BE2C (cell line): ENCODE data around the gene WWC2.

Experiments
- DNase-seq: peaks from one replicate; pipeline ENCODE4 v3.0.0-alpha.2; 2020
- H3K27me3 ChIP-seq: fragments of 250-450 bp; sonication (Bioruptor Pico); 2 replicates; pipeline ENCODE4 v1.5.1; 2020; ENCODE audit warnings: mild to moderate bottlenecking
- H3K36me3 ChIP-seq: fragments of 250-450 bp; sonication (Bioruptor Pico); 2 replicates; pipeline ENCODE4 v1.5.1; 2020; ENCODE audit warnings: mild to moderate bottlenecking
- H3K4me1 ChIP-seq: fragments of 250-450 bp; sonication (Bioruptor Pico); 2 replicates; pipeline ENCODE4 v1.5.1; 2020
- H3K4me3 ChIP-seq: 2 replicates; pipeline ENCODE4 v1.5.1; 2011; ENCODE audit warnings: low read depth, low read length
- H3K9me3 ChIP-seq: fragments of 250-450 bp; sonication (Bioruptor Pico); 2 replicates; pipeline ENCODE4 v1.5.1; 2020
- TF ChIP-seq, protein P1 (sequence below): IDR thresholded peaks from 2 replicates; pipeline ENCODE4 v1.5.1; 2012; ENCODE audit warnings: mild to moderate bottlenecking, low read depth, low read length

Gene WWC2

DNA sequence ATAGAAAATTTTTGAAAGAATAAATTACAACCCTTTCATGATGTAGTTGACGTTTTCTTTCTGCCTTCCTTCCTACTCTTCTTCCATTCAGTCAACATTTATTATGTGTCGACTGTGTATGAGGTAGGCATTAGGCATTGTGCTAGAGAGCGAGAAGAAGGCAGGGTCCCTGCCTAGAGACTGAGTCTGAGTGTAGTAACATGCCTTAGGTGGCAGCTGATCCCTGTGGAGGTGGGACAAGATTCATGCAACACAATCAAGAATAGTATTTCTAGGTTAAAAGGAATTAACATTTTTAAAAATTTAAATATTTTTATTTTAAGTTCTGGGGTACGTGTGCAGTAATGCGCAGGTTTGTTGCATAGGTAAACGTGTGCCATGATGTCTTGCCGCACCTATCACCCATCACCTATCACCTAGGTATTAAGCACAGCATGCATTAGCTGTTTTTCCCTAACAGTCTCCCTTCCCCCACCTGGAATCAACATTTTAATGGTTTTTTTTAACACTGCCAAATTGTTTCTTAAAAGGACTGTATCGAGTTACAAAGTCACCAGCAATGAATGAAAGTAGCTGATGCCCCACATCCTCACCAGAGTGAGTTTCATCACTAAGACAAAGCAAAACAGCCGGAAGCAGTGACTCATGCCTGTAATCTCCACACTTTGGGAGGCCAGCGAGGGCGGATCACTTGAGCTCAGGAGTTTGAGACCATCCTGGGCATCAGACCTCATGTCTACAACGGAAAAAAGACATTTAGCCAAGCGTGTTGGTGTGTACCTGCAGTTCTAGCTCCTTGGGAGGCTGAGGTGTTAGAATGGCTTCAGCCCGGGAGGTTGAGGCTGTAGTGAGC is 84.0 kb downstream of the WWC2 start:
- H3K36me3 ChIP-seq, result peaks cover 3% of the 10 kb centered on the region; the same call in 1 of the 2 replicates
- H3K9me3 ChIP-seq, result peaks cover 4% of the 10 kb centered on the region
- TF ChIP-seq, protein P1, sequence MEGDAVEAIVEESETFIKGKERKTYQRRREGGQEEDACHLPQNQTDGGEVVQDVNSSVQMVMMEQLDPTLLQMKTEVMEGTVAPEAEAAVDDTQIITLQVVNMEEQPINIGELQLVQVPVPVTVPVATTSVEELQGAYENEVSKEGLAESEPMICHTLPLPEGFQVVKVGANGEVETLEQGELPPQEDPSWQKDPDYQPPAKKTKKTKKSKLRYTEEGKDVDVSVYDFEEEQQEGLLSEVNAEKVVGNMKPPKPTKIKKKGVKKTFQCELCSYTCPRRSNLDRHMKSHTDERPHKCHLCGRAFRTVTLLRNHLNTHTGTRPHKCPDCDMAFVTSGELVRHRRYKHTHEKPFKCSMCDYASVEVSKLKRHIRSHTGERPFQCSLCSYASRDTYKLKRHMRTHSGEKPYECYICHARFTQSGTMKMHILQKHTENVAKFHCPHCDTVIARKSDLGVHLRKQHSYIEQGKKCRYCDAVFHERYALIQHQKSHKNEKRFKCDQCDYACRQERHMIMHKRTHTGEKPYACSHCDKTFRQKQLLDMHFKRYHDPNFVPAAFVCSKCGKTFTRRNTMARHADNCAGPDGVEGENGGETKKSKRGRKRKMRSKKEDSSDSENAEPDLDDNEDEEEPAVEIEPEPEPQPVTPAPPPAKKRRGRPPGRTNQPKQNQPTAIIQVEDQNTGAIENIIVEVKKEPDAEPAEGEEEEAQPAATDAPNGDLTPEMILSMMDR, result no peak
- DNase-seq, result no peak
- no peaks in the 10 kb centered on the region for H3K27me3 ChIP-seq
- H3K4me1 ChIP-seq, result peaks cover 6% of the 10 kb centered on the region
- no peak overlapping the region for H3K4me3 ChIP-seq

DNA sequence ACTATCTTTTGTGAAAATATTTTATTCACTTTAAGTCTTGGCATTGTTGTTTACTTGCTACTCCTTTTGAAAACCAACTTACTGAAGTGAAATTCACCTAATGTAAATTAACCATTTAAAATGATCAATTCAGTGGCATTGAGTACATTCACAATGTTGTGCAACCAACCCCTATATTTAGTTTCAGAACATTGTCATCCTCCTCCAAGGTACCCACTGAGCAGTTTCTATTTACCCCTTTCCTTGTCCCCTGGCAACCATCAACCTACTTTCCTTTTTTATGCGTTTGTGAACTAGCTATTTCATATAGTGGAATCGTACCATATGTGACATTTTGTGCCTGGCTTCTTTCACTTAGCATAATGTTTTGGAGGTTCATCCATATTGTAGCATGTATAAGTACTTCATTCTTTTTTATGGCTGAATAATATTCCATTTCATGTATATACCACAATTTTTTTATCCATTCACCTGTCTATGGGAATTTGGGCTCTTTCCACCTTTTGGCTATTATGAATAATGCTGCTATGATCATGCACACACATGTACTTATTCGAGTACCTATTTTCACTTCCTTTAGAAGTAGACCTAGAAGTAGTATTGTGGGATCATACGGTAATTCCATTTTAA is 85.0 kb downstream of the WWC2 start:
- peaks cover 3% of the 10 kb centered on the region; the same call in 1 of the 2 replicates for H3K36me3 ChIP-seq
- no peaks in the 10 kb centered on the region for H3K27me3 ChIP-seq
- peaks cover 6% of the 10 kb centered on the region for H3K4me1 ChIP-seq
- H3K4me3 ChIP-seq, result no peak overlapping the region
- no peak for DNase-seq
- TF ChIP-seq, protein P1, result no peak
- H3K9me3 ChIP-seq, result peaks cover 4% of the 10 kb centered on the region

DNA sequence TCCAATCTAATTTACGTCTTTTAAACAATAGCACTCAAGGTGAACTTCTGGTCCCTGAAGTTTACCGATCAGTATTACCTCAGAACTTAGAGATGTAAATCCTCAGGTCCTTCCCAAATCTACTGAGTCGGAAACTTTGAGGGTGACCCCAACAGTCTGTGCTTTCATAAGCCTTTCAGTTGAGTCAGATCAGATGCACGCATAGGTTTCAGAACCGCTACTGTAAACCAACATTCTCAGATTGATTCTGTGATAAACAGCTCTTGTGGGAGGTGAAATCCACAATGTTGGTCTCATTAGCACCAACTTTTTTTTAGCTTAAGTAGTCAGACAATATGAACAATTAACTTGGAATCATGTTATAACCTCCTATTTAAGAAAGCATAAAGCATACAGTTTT is 86.0 kb downstream of the WWC2 start:
- Histone ChIP-seq H3K4me1 (peaks cover 6% of the 10 kb centered on the region), H3K27me3 (no peaks in the 10 kb centered on the region)
- TF ChIP-seq, protein P1, result no peak

DNA sequence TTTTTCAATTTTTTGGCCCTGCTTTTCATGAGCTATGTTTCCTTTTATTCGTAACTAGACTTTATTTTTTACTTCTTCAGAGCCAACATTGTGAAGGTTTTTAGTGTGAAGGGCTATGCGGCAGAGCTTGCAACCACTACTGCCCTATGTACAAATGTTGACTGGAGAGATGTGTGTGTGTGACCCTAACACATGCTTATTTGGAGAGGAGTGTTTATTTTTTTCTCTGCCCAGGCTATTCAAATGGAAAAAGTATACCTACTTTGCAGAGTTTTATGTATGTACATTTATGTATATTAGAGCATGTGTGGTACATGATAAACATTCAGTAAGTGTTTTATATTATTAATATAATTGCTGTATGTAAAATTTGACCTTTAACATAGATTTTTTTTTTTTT is 86.5 kb downstream of the WWC2 start:
- DNase-seq, result no peak
- TF ChIP-seq, protein P1, result no peak
- Histone ChIP-seq H3K4me3 (no peak overlapping the region), H3K9me3 (peaks cover 4% of the 10 kb centered on the region), H3K4me1 (peaks cover 6% of the 10 kb centered on the region), H3K36me3 (peaks cover 3% of the 10 kb centered on the region; the same call in 1 of the 2 replicates), H3K27me3 (no peaks in the 10 kb centered on the region)

More for the DNA sequence above, 86.0 kb downstream of the WWC2 start:
- peaks cover 4% of the 10 kb centered on the region for H3K9me3 ChIP-seq
- peaks cover 3% of the 10 kb centered on the region; the same call in 1 of the 2 replicates for H3K36me3 ChIP-seq
- H3K4me3 ChIP-seq, result no peak overlapping the region
- DNase-seq, result no peak

DNA sequence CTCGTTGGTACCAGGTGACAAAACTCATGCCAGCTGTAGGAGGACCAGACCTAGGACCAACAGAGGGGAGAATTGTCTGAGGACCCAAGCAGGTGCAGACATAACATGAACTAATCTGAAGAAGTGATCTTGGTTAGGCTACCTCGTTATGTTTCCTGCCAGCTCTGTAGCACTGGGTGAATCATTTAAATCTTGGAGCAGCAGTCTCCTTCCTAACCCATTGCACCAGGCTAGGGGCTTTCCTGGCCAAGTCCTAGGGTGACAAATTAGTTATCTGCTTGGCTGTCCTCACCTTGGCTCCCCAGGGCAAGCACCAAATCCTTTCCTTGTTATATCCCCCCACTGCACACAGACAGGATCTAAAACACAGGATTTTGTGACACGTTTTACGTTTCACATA is 87.8 kb downstream of the WWC2 start:
- TF ChIP-seq, protein P1, result no peak
- DNase-seq, result no peak
- Histone ChIP-seq H3K9me3 (peaks cover 4% of the 10 kb centered on the region), H3K27me3 (no peaks in the 10 kb centered on the region), H3K4me1 (peaks cover 6% of the 10 kb centered on the region), H3K4me3 (no peak overlapping the region), H3K36me3 (peaks cover 3% of the 10 kb centered on the region; the same call in 1 of the 2 replicates)

DNA sequence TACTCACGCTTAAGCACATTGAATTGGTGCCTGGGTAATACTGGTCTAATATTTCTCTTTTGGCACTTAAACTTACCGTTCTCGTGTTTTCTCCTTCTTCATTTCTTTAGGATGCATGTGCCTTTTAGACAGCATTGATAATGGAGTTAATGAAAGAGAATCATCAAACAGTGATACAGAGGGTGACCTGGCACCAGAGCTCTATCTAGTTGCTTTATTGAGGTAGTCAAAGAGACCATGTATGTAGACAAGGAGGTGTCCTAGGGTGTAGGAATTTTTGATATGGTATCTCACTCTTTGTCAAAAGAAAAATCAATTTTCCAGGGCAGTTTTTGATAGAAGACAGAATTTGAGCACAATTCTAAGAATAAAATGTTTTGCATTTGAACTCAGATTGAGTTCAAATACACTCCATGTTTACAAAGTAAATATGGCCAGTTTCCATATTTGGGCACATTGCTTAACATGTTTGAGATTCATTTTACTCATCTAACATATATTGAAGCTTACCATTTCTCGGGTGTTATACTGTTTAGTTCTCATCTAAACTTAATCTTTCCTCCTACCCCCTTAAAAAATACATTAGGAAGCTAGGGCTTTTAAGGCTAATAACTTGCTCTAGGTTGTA is 92.0 kb downstream of the WWC2 start:
- Histone ChIP-seq H3K4me1 (peaks cover 6% of the 10 kb centered on the region), H3K27me3 (no peaks in the 10 kb centered on the region), H3K4me3 (no peak overlapping the region), H3K9me3 (no peaks in the 10 kb centered on the region), H3K36me3 (no peaks in the 10 kb centered on the region)
- no peak for DNase-seq
- TF ChIP-seq, protein P1, result no peak
